ENCODE data around the gene ELAVL4. TPM values are rescaled to one million over a fixed set of nuclear protein-coding genes. Genes with fewer than 3 reads are reported as not detected.

ELAVL4 gene
- polyA plus RNA-seq, 3 donors: not detected

GRCh38 chr1:50077273-50077672 is 31.4 kb upstream of the ELAVL4 start:
- Mint-ChIP-seq H3K27ac (no peak overlapping the region), H3K36me3 (no peaks in the 10 kb centered on the region), H3K4me3 (no peak overlapping the region), H3K9me3 (no peaks in the 10 kb centered on the region), H3K27me3 (ENCODE audit: low read depth in 3 of 3) (peaks cover 0 to 3% (median 2%) of the 10 kb centered on the region in 3 donors), H3K4me1 (no peaks in the 10 kb centered on the region)
- H3K4me1 ChIP-seq (ENCODE audit: control insufficient read depth in 1 of 2, insufficient read depth in 2 of 2, low read length in 2 of 2): no peaks in the 10 kb centered on the region
- H3K9me3 ChIP-seq (replicated peaks in 1 of 2; ENCODE audit: control insufficient read depth in 1 of 2, insufficient read depth in 1 of 2, low read length in 2 of 2): no peaks in the 10 kb centered on the region
- no CpG with 5 or more reads among the region's 1 CpG for WGBS (ENCODE audit: insufficient coverage)
- H3K36me3 ChIP-seq (replicated peaks in 1 of 2; ENCODE audit: control insufficient read depth in 1 of 2, insufficient read depth in 2 of 2, low read length in 2 of 2): no peaks in the 10 kb centered on the region
- no peak for DNase-seq
- no peaks in the 10 kb centered on the region for H4K20me1 ChIP-seq (ENCODE audit: insufficient read depth, low read length)
- no peak overlapping the region for H3K4me2 ChIP-seq (replicated peaks; ENCODE audit: extremely low read depth, low read length, poor library complexity, severe bottlenecking)
- no peak overlapping the region for H2AFZ ChIP-seq (ENCODE audit: insufficient read depth, low read depth, low read length, poor library complexity, severe bottlenecking)
- intact Hi-C loops (cut with micrococcal nuclease): no loop called here
- H3K27me3 ChIP-seq (ENCODE audit: control insufficient read depth in 2 of 2, insufficient read depth in 2 of 2, low read length in 2 of 2): no peaks in the 10 kb centered on the region
- H3K9ac ChIP-seq (ENCODE audit: insufficient read depth, low read length, poor library complexity, severe bottlenecking): no peak overlapping the region
- TF ChIP-seq CTCF (IDR thresholded peaks at IDR 0.05): no peak
- no peak overlapping the region for H3K4me3 ChIP-seq (replicated peaks in 1 of 3; ENCODE audit: low read depth in 2 of 3, low read length in 3 of 3)
- no peak overlapping the region for H3K27ac ChIP-seq (ENCODE audit: low read depth in 1 of 2, low read length in 2 of 2)
- no peaks in the 10 kb centered on the region for H3K79me2 ChIP-seq (ENCODE audit: insufficient read depth, low read length)

GRCh38 chr1:50080904-50081586 is 27.7 kb upstream of the ELAVL4 start:
- H3K79me2 ChIP-seq (ENCODE audit: insufficient read depth, low read length): no peaks in the 10 kb centered on the region
- H3K27me3 Mint-ChIP-seq (ENCODE audit: low read depth in 3 of 3): peaks cover 0 to 3% (median 2%) of the 10 kb centered on the region in 3 donors
- H3K4me1 Mint-ChIP-seq: no peaks in the 10 kb centered on the region
- no peaks in the 10 kb centered on the region for H3K9me3 ChIP-seq (replicated peaks in 1 of 2; ENCODE audit: control insufficient read depth in 1 of 2, insufficient read depth in 1 of 2, low read length in 2 of 2)
- H3K36me3 ChIP-seq (replicated peaks in 1 of 2; ENCODE audit: control insufficient read depth in 1 of 2, insufficient read depth in 2 of 2, low read length in 2 of 2): no peaks in the 10 kb centered on the region
- no peak overlapping the region for H2AFZ ChIP-seq (ENCODE audit: insufficient read depth, low read depth, low read length, poor library complexity, severe bottlenecking)
- no peaks in the 10 kb centered on the region for H3K27me3 ChIP-seq (ENCODE audit: control insufficient read depth in 2 of 2, insufficient read depth in 2 of 2, low read length in 2 of 2)
- no peaks in the 10 kb centered on the region for H4K20me1 ChIP-seq (ENCODE audit: insufficient read depth, low read length)
- intact Hi-C loops (cut with micrococcal nuclease): no loop called here
- H3K27ac Mint-ChIP-seq: no peak overlapping the region
- no peak overlapping the region for H3K4me3 Mint-ChIP-seq
- no peaks in the 10 kb centered on the region for H3K36me3 Mint-ChIP-seq
- no peak overlapping the region for H3K27ac ChIP-seq (ENCODE audit: low read depth in 1 of 2, low read length in 2 of 2)
- no peak overlapping the region for H3K4me3 ChIP-seq (replicated peaks in 1 of 3; ENCODE audit: low read depth in 2 of 3, low read length in 3 of 3)
- no peak overlapping the region for H3K4me2 ChIP-seq (replicated peaks; ENCODE audit: extremely low read depth, low read length, poor library complexity, severe bottlenecking)
- no peak for TF ChIP-seq CTCF (IDR thresholded peaks at IDR 0.05)
- no peak overlapping the region for H3K9ac ChIP-seq (ENCODE audit: insufficient read depth, low read length, poor library complexity, severe bottlenecking)
- H3K9me3 Mint-ChIP-seq: no peaks in the 10 kb centered on the region
- H3K4me1 ChIP-seq (ENCODE audit: control insufficient read depth in 1 of 2, insufficient read depth in 2 of 2, low read length in 2 of 2): no peaks in the 10 kb centered on the region
- no peak for DNase-seq
- WGBS (ENCODE audit: insufficient coverage): no CpG with 5 or more reads among the region's 3 CpGs

Data from CD14-positive monocyte (primary cell).